OCI-LY1 (cell line): ENCODE data around the gene APOBEC4.
"Not testable (repeated sequence)": the region's sequence is repeated elsewhere in the genome, so short reads cannot be mapped to it uniquely, and the experiment has no call there.

ENCODE experiments used
- H2AFZ ChIP-seq: fragments of 200-600 bp; sonication (generic), shearing (Covaris generic); 2 replicates; pipeline ENCODE4 v1.6.0; 2014; ENCODE audit warnings: antibody characterized with exemption, mild to moderate bottlenecking, low read length
- H3F3A ChIP-seq: fragments of 200-600 bp; sonication (generic), shearing (Covaris generic); 2 replicates; pipeline ENCODE4 v1.6.0; 2014; ENCODE audit warnings: mild to moderate bottlenecking, antibody characterized with exemption, low read length, moderate library complexity; ENCODE audit not compliant: insufficient read depth
- H3K27ac ChIP-seq: fragments of 200-600 bp; sonication (generic); 2 replicates; pipeline ENCODE4 v1.5.1; 2014; ENCODE audit warnings: low read length, mixed run types, mild to moderate bottlenecking, low read depth; ENCODE audit not compliant: poor library complexity, severe bottlenecking
- H3K27me3 ChIP-seq: fragments of 200-600 bp; sonication (generic); 2 replicates; pipeline ENCODE4 v1.6.0; 2014; ENCODE audit warnings: antibody characterized with exemption, mild to moderate bottlenecking, low read length, moderate library complexity; ENCODE audit not compliant: insufficient read depth
- H3K36me3 ChIP-seq: fragments of 200-600 bp; sonication (generic); 2 replicates; pipeline ENCODE4 v1.6.1; 2014; ENCODE audit warnings: mild to moderate bottlenecking, antibody characterized with exemption, low read length, moderate library complexity, mixed read lengths; ENCODE audit not compliant: insufficient read depth
- H3K4me1 ChIP-seq: fragments of 200-600 bp; sonication (generic); 2 replicates; pipeline ENCODE4 v1.5.1; 2014; ENCODE audit warnings: mild to moderate bottlenecking, low read length, moderate library complexity; ENCODE audit not compliant: insufficient read depth, severe bottlenecking
- H3K4me2 ChIP-seq: fragments of 200-600 bp; sonication (generic), shearing (Covaris generic); 2 replicates; pipeline ENCODE4 v1.6.1; 2014; ENCODE audit warnings: low read length
- H3K4me3 ChIP-seq: fragments of 200-600 bp; sonication (generic); 2 replicates; pipeline ENCODE4 v1.5.1; 2014; ENCODE audit warnings: low read length, low read depth, mild to moderate bottlenecking, mixed read lengths; ENCODE audit not compliant: poor library complexity, severe bottlenecking
- H3K79me2 ChIP-seq: fragments of 200-600 bp; shearing (Covaris generic); 2 replicates; pipeline ENCODE4 v1.6.1; 2016; ENCODE audit warnings: mixed run types, low read length, mixed read lengths; ENCODE audit not compliant: insufficient read depth
- H3K9ac ChIP-seq: fragments of 200-600 bp; sonication (generic), shearing (Covaris generic); 2 replicates; pipeline ENCODE4 v1.6.1; 2014; ENCODE audit warnings: mild to moderate bottlenecking, low read length, mixed read lengths
- H3K9me2 ChIP-seq: fragments of 200-600 bp; sonication (generic), shearing (Covaris generic); 2 replicates; pipeline ENCODE4 v1.6.1; 2014; ENCODE audit warnings: low read depth, mild to moderate bottlenecking, low read length, mixed read lengths
- H3K9me3 ChIP-seq: fragments of 200-600 bp; shearing (Covaris generic); 2 replicates; pipeline ENCODE4 v1.6.1; 2014; ENCODE audit warnings: low read length, mixed read lengths
- H4K20me1 ChIP-seq: fragments of 200-600 bp; sonication (generic), shearing (Covaris generic); 2 replicates; pipeline ENCODE4 v1.6.0; 2016; ENCODE audit warnings: mild to moderate bottlenecking, low read length; ENCODE audit not compliant: insufficient read depth
- EZH2 ChIP-seq: fragments of 200-600 bp; sonication (generic), shearing (Covaris generic); IDR thresholded peaks from 2 replicates; pipeline ENCODE4 v1.8.0; 2017; ENCODE audit warnings: borderline replicate concordance, mixed run types, mild to moderate bottlenecking, antibody characterized with exemption, low read length, moderate library complexity, mixed read lengths
- TF ChIP-seq, protein P1 (sequence below): fragments of 200-600 bp; sonication (generic), shearing (Covaris generic); IDR thresholded peaks from 2 replicates; pipeline ENCODE4 v1.5.1; 2017; ENCODE audit warnings: mild to moderate bottlenecking, antibody characterized with exemption, low read length, moderate library complexity, mixed read lengths

Gene APOBEC4

DNA sequence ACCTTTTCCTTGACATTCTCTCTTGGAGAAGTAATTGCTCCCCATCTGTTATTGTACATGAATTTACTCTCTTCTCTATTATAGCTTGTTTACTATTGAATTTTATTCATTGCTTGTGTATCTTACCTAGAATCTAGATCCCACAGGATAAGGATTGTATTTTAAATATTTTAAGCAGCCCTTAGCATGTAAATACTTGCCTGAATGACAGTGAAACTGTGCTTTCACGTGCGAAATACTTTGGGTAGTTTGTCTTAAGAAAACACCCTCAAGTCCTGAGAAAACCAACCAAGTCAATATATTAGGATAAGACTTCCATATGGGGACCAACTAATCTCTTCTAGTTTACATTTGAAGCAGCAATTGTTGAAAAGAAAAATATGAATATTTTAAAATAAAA lies 32.8 kb downstream of the APOBEC4 start:
- Histone ChIP-seq H3K79me2 (no peaks in the 10 kb centered on the region), H3K9ac (no peak overlapping the region), H3K4me1 (no peaks in the 10 kb centered on the region), H3K9me2 (no peaks in the 10 kb centered on the region), H4K20me1 (no peaks in the 10 kb centered on the region), H3K4me3 (no peak overlapping the region), H3K27ac (no peak overlapping the region), H3K27me3 (no peaks in the 10 kb centered on the region), H3K36me3 (peaks cover 9% of the 10 kb centered on the region; the same call in 1 of the 2 replicates), H2AFZ (no peak overlapping the region), H3K9me3 (no peaks in the 10 kb centered on the region), H3K4me2 (no peak overlapping the region), H3F3A (no peaks in the 10 kb centered on the region)
- TF ChIP-seq, protein P1, sequence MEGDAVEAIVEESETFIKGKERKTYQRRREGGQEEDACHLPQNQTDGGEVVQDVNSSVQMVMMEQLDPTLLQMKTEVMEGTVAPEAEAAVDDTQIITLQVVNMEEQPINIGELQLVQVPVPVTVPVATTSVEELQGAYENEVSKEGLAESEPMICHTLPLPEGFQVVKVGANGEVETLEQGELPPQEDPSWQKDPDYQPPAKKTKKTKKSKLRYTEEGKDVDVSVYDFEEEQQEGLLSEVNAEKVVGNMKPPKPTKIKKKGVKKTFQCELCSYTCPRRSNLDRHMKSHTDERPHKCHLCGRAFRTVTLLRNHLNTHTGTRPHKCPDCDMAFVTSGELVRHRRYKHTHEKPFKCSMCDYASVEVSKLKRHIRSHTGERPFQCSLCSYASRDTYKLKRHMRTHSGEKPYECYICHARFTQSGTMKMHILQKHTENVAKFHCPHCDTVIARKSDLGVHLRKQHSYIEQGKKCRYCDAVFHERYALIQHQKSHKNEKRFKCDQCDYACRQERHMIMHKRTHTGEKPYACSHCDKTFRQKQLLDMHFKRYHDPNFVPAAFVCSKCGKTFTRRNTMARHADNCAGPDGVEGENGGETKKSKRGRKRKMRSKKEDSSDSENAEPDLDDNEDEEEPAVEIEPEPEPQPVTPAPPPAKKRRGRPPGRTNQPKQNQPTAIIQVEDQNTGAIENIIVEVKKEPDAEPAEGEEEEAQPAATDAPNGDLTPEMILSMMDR: no peak
- no peak for TF ChIP-seq EZH2

DNA sequence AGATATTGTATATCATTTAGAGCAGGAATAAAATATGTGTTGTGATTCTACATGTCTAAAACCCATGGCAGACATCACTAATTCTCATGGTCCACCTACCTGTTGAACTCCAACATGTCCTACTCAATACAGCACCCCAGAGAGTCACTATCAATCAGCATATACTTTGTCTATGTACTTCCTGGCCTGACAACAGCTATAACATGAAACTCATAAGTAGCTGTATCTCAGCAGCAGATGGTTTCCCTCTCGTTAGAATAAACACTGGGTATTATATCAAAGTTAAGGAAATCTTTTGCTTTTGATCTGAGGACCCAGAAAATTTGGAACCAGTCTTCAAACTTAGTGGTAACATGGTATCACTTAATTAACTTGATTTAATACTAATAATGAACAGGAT lies 33.3 kb downstream of the APOBEC4 start:
- Histone ChIP-seq H3K4me2 (no peak overlapping the region), H3K27me3 (no peaks in the 10 kb centered on the region), H3F3A (no peaks in the 10 kb centered on the region), H2AFZ (no peak overlapping the region), H3K27ac (no peak overlapping the region), H3K79me2 (no peaks in the 10 kb centered on the region), H3K4me3 (no peak overlapping the region), H3K9me2 (no peaks in the 10 kb centered on the region), H4K20me1 (no peaks in the 10 kb centered on the region), H3K36me3 (peaks cover 3% of the 10 kb centered on the region; the same call in 1 of the 2 replicates), H3K9me3 (no peaks in the 10 kb centered on the region), H3K4me1 (no peaks in the 10 kb centered on the region), H3K9ac (no peak overlapping the region)
- TF ChIP-seq EZH2: no peak
- TF ChIP-seq, protein P1: no peak

DNA sequence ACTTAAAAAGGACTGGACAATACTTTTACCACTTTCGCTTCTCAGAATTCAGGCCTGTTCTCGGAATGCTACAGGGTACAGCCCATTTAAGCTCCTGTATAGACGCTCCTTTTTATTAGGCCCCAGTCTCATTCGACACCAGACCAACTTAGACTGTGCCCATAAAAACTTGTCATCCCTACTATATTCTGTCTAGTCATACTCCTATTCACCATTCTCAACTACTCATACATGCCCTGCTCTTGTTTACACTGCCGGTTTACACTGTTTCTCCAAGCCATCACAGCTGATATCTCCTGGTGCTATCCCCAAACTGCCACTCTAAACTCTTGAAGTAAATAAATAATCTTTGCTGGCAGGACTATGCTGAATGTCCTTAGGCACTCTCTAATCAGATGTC lies 34.9 kb downstream of the APOBEC4 start:
- not testable (repeated sequence) for H3F3A ChIP-seq, H2AFZ ChIP-seq, H3K36me3 ChIP-seq, H3K79me2 ChIP-seq, H4K20me1 ChIP-seq, H3K27me3 ChIP-seq, H3K4me3 ChIP-seq, H3K27ac ChIP-seq, H3K9me3 ChIP-seq, H3K9ac ChIP-seq, H3K4me2 ChIP-seq, H3K4me1 ChIP-seq, H3K9me2 ChIP-seq

DNA sequence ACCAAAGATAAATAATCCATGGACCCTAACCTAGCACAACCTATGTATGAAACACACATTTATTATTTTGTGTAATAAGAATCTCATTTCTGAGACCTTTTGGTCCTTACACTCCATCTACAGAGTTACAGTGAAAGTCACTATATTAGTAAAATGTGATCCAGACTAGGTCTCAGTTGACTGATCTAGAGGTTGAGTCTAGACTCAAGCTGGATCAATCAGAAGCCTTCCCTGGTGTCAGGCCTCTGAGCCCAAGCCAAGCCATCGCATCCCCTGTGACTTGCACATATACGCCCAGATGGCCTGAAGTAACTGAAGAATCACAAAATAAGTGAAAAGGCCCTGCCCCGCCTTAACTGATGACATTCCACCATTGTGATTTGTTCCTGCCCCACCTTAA lies 40.1 kb downstream of the APOBEC4 start:
- H4K20me1 ChIP-seq, H3K4me1 ChIP-seq, H3K9me2 ChIP-seq, H3K9me3 ChIP-seq, H3K27me3 ChIP-seq, H3K9ac ChIP-seq, H2AFZ ChIP-seq, H3F3A ChIP-seq, H3K79me2 ChIP-seq, H3K4me3 ChIP-seq, H3K27ac ChIP-seq, H3K4me2 ChIP-seq, H3K36me3 ChIP-seq: not testable (repeated sequence)
